HG02885 (cell line): ENCODE data around the gene PHF11.
A peak's percentile ranks its signal among the peaks of the same experiment; 100 is the strongest.

Experiments
- ATAC-seq: cut with Tn5 transposase; IDR thresholded peaks from one replicate; pipeline ENCODE4 v1.9.1; 2021; ENCODE audit warnings: mild to moderate bottlenecking; ENCODE audit not compliant: unreplicated experiment, poor library complexity

The PHF11 gene

GRCh38 chr13:49497272-49497671 lies 1.5 kb downstream of the PHF11 start:
- ATAC-seq: no peak

- ATAC-seq: no peak
These were observed 2.5 kb downstream of the PHF11 start for GRCh38 chr13:49498206-49498605.

GRCh38 chr13:49499889-49500660 lies 4.3 kb downstream of the PHF11 start:
- no peak for ATAC-seq

GRCh38 chr13:49502954-49503353 lies 7.2 kb downstream of the PHF11 start:
- ATAC-seq: no peak

GRCh38 chr13:49503951-49504350 lies 8.2 kb downstream of the PHF11 start:
- no peak for ATAC-seq

GRCh38 chr13:49512578-49512977 lies 16.8 kb downstream of the PHF11 start:
- ATAC-seq: no peak

- no peak for ATAC-seq
These were observed 20.7 kb downstream of the PHF11 start for GRCh38 chr13:49516467-49516866.

GRCh38 chr13:49517461-49517860 lies 21.7 kb downstream of the PHF11 start:
- ATAC-seq: no peak

GRCh38 chr13:49521224-49521623 lies 25.5 kb downstream of the PHF11 start:
- no peak for ATAC-seq

GRCh38 chr13:49524740-49525501 lies 29.2 kb downstream of the PHF11 start:
- no peak for ATAC-seq

- ATAC-seq: no peak
These were observed 31.4 kb downstream of the PHF11 start for GRCh38 chr13:49527123-49527522.

- ATAC-seq: no peak
These were observed 32.4 kb downstream of the PHF11 start for GRCh38 chr13:49528161-49528560.

- ATAC-seq: peak; percentile 73
These were observed 34.7 kb downstream of the PHF11 start for GRCh38 chr13:49530457-49530856.

- ATAC-seq: no peak
These were observed 36.8 kb downstream of the PHF11 start for GRCh38 chr13:49532593-49532992.

- ATAC-seq: no peak
These were observed 37.3 kb downstream of the PHF11 start for GRCh38 chr13:49533011-49533410.

GRCh38 chr13:49533591-49534269 lies 38.0 kb downstream of the PHF11 start:
- ATAC-seq: no peak

- ATAC-seq: no peak
These were observed 40.6 kb downstream of the PHF11 start for GRCh38 chr13:49536144-49536873.

GRCh38 chr13:49538404-49538803 lies 42.7 kb downstream of the PHF11 start:
- no peak for ATAC-seq

- no peak for ATAC-seq
These were observed 43.6 kb downstream of the PHF11 start for GRCh38 chr13:49539313-49539712.

- no peak for ATAC-seq
These were observed 44.0 kb downstream of the PHF11 start for GRCh38 chr13:49539746-49540145.
